Measurements from ENCODE around the gene KCNN3.

KCNN3 gene

GRCh38 chr1:154659823-154660592 lies 210.1 kb downstream of the KCNN3 start:
- DNase-seq (ENCODE audit: low spot score): no peak

- DNase-seq (ENCODE audit: low spot score): no peak
These were observed 212.5 kb downstream of the KCNN3 start for GRCh38 chr1:154657556-154657955.

- DNase-seq (ENCODE audit: low spot score): no peak
These were observed 217.2 kb downstream of the KCNN3 start for GRCh38 chr1:154652893-154653292.
